GM18526 (cell line): Measurements from ENCODE around the gene NLGN4Y.

Source experiments
- POLR2A ChIP-seq: IDR thresholded peaks from 3 replicates; pipeline ENCODE4 v1.6.1; 2011; ENCODE audit not compliant: insufficient read length; ENCODE audit errors: extremely low read depth

The NLGN4Y gene

DNA sequence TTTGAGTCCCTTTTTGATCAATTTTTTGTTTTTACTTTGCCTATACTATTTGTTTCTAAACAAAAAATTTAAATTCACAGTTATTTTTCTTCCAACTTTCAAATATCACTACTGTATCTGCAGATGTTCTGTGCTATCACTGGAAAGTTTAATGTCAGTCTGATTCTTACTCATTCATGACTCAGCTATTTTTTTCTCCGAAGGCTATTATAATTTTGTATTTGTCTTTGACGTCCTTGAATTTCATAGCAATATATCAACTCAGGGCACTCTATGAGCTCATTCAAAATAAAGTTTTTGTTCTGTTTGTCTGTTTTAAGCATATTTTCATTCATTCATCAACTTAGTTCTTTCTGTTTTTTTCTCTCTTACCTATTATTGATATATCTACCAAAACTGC is 273.7 kb downstream of the NLGN4Y start:
- TF ChIP-seq POLR2A = no peak

GRCh38 chrY:14801096-14801495 is 276.8 kb downstream of the NLGN4Y start:
- no peak for TF ChIP-seq POLR2A

DNA sequence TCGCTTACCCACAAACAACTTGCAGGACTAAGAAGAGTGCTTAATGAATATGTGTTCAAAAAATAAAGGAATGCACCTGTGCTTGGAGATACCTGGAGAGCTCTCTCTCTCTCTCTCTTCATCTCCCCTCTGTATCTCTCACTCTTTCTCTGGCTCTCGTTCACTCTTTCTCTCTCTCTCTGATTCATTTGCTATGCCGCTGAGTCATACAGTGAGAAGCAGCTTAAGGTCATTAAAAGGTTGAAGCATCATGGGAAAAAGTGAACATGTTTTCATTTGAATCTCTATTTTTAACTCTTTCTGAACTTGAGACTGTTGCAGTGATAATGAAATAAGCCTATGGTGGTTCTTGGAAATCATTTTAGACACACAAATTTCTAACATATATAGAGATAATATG is 277.8 kb downstream of the NLGN4Y start:
- no peak for TF ChIP-seq POLR2A

- no peak for TF ChIP-seq POLR2A
Observed at GRCh38 chrY:14804041-14804440, 279.7 kb downstream of the NLGN4Y start.

GRCh38 chrY:14818452-14818851 is 294.1 kb downstream of the NLGN4Y start:
- TF ChIP-seq POLR2A = no peak

GRCh38 chrY:14822201-14822600 is 297.9 kb downstream of the NLGN4Y start:
- no peak for TF ChIP-seq POLR2A

- no peak for TF ChIP-seq POLR2A
Observed at GRCh38 chrY:14822906-14823305, 298.6 kb downstream of the NLGN4Y start.

- TF ChIP-seq POLR2A = no peak
Observed at GRCh38 chrY:14824583-14824982, 300.3 kb downstream of the NLGN4Y start.

DNA sequence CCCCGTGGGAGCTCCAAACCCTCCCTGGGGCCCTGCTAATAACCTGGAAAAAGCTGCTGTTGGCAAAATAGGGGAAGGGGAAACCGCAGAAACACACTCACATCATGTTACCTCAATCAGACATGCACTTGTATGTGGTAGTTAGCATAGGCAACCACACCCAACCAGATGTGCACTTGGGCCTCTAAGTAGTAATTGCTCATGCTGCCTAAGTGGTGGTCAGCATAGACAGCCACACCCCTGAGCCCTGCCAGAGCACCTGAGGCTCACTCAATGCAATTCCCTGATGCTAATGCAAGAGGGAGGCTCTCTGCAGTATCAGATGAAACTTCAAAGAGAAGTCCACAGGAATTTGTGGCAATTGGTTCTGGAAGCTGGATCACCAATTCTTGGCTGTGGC is 301.4 kb downstream of the NLGN4Y start:
- no peak for TF ChIP-seq POLR2A

DNA sequence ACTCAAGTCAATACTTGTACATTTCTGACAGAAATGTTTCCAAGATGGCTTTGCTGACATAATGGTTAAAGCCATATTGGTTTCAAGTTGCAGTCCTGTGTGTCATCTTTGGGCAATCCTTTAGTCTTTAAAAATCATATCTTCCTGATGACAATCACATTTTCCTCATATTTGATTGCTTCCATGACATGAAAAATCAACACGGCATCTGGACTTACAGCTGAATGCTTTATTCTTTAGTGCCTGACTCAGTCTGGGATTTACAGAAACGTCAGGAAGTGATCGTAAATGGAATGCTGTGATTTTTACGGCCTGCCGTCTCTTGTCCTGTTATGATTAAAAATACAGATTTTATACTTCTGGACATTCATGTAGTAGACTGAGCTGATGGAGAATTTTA is 304.2 kb downstream of the NLGN4Y start:
- TF ChIP-seq POLR2A = no peak

GRCh38 chrY:14829366-14829885 is 305.1 kb downstream of the NLGN4Y start:
- no peak for TF ChIP-seq POLR2A

DNA sequence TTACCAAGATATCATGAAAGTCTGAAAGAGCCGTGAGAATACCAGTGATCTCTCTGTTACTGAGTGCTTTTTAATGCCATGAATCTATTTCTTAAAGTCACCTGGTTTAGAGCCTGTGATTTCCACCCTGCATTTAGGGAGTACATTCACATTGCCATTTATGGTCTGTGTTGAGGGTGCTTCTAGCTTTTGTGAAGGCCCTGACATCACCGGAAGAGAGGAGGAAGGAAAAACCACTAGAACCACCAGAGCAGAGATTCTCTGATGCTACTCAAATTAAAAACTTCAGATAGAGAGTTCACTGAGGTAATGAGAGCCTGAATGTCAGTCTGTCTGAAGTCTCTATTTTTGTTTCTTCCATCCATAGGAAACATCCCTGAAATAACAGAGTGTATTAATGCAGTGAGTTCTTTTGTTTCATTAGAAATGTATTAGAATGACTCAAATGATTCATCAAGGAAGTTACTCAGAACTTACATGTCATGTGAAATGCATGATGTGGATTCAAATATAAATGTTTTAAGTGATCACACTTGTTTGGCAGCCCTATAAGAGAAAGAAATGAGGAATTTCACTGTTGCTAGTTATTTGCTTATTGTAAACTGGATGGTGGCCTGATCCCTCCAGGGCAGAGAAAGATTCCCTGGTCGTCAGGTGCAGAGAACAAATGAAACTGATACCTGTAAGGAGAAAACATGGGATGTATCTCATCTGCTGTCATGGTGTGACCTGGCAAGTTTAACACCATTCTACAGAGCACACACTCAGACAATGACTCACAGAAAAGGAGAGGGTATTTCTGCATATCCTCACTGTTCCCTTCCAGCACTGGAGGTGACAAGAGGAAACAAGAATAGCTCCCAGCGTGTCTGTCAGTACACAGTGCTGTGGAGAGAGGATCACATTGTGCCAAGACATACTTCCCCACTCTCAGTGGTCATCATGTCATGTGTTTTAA is 310.1 kb downstream of the NLGN4Y start:
- TF ChIP-seq POLR2A = no peak

DNA sequence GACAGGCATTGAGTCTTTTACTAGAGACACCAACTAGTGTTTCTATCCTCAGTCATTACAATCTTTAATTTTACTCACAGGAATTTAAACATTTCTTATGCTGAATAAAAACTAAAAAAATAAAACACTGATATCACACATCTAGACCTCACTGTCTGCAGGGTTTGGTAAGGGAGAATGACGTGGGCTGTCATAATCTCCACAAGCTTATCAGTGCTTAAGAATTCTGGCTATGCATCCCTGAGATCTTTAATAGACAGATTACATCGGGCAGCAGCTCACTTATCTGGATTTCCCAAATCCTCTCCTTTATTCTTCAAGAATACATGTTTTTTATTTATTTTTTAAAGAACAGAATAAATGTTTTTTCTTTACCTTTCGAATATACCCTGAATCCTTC is 313.1 kb downstream of the NLGN4Y start:
- TF ChIP-seq POLR2A = no peak

GRCh38 chrY:14850734-14851133 is 326.4 kb downstream of the NLGN4Y start:
- TF ChIP-seq POLR2A = no peak

DNA sequence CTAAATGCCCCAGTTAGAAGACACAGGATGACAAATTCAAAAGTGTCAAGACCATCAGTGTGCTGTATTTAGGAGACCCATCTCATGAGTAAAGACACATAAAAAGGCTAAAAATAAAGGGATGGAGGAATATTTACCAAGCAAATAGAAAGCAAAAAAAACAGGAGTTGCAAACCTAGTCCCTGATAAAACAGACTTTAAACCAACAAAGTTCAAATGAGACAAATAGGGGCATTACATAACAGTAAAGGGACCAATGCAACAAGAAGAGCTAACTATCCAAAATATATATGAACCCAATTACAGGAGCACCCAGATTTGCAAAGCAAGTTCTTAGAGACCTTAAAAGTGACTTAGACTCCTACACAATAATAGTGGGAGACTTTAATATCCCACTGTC is 336.1 kb downstream of the NLGN4Y start:
- TF ChIP-seq POLR2A = no peak

DNA sequence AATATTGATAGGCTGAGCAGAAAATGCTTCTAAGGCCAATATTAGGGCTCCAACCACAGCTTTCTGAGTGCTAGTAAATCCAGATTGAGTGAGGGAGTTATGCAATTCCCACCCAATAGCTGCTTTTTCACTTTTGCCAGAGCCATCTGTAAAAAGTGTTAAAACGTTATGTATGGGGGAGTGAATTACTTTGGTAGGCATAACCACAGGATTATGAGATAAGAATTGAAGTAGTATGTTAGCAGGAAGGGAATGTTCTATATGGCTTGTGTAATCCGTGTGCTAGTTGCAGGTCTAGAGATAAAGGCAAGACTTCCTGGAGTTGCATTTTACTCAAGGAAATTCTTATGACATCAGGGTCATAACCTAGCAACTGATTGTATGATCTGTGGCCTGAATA is 347.6 kb downstream of the NLGN4Y start:
- no peak for TF ChIP-seq POLR2A
